ENCODE measurements around the gene HK1.
A peak's percentile ranks its signal among the peaks of the same experiment; 100 is the strongest.
"Not testable (repeated sequence)": the region's sequence is repeated elsewhere in the genome, so short reads cannot be mapped to it uniquely, and the experiment has no call there.

Gene HK1

GRCh38 chr10:69426376-69426727 is 148.1 kb downstream of the HK1 start:
- DNase-seq: no peak

- DNase-seq: no peak
Measured at GRCh38 chr10:69428165-69428564, 149.9 kb downstream of the HK1 start.

GRCh38 chr10:69434169-69434568 is 155.9 kb downstream of the HK1 start:
- DNase-seq: no peak

GRCh38 chr10:69434926-69435325 is 156.6 kb downstream of the HK1 start:
- DNase-seq: no peak

- no peak for DNase-seq
Measured at GRCh38 chr10:69435966-69436520, 157.7 kb downstream of the HK1 start.

- no peak for DNase-seq
Measured at GRCh38 chr10:69437321-69438259, 159.3 kb downstream of the HK1 start.

- DNase-seq: no peak
Measured at GRCh38 chr10:69438536-69439349, 160.4 kb downstream of the HK1 start.

- no peak for DNase-seq
Measured at GRCh38 chr10:69439350-69439739, 161.0 kb downstream of the HK1 start.

GRCh38 chr10:69439813-69440506 is 161.7 kb downstream of the HK1 start:
- no peak for DNase-seq

- no peak for DNase-seq
Measured at GRCh38 chr10:69443354-69443753, 165.1 kb downstream of the HK1 start.

- DNase-seq: no peak
Measured at GRCh38 chr10:69445041-69445440, 166.7 kb downstream of the HK1 start.

- no peak for DNase-seq
Measured at GRCh38 chr10:69446229-69446628, 167.9 kb downstream of the HK1 start.

GRCh38 chr10:69446650-69447151 is 168.4 kb downstream of the HK1 start:
- DNase-seq: no peak

- peak; percentile 49 for DNase-seq
Measured at GRCh38 chr10:69449841-69450240, 171.5 kb downstream of the HK1 start.

- DNase-seq: not testable (repeated sequence)
Measured at GRCh38 chr10:69450395-69450794, 172.1 kb downstream of the HK1 start.

- DNase-seq: peak; percentile 82
Measured at GRCh38 chr10:69451209-69451783, 173.0 kb downstream of the HK1 start, which contains the start of gene TSPAN15. TSPAN15 (plus strand) TSS chr10:69451465; CDS start chr10:69451595, 130 bp downstream.

All from stimulated activated CD4-positive, alpha-beta T cell treated with anti-CD3 and anti-CD28 coated beads, Interleukin-4, amount 100 ng/mL, for 24 hours (primary cell).